GM12878 (cell line): Measurements from ENCODE around the gene LRBA. TPM values are rescaled to one million over a fixed set of nuclear protein-coding genes. Genes with fewer than 3 reads are reported as not detected.

Experiments used
- ATAC-seq: fragments of 200-7000 bp; cut with Tn5 transposase; 3 replicates; pipeline ENCODE4 v1.9.1; 2020; ENCODE audit warnings: mild to moderate bottlenecking, moderate library complexity
- BruUV-seq: library from RNA; stranded (reverse); fragments of 400-500 nt; replicated peaks from 2 replicates; lab custom pipeline; 2021; lab: Mats Ljungman, UMichigan
- CTCF ChIA-PET: fragments of 300-600 bp; sonication (Branson Sonifier 250); formaldehyde crosslinking; extraction: SDS; loops from one replicate; lab custom pipeline; 2021; ENCODE audit warnings: inconsistent platforms; lab: Yijun Ruan, JAX
- POLR2A ChIA-PET: fragments of 350-600 bp; formaldehyde crosslinking; extraction: SDS; loops from one replicate; lab custom pipeline; 2021; ENCODE audit warnings: inconsistent platforms; lab: Charles Lee
- RAD21 ChIA-PET: fragments of 300-600 bp; sonication (Branson Sonifier 250); formaldehyde crosslinking; loops from one replicate; lab custom pipeline; 2023; ENCODE audit warnings: antibody characterized with exemption; ENCODE audit not compliant: unreplicated experiment; lab: Charles Lee
- SMC1A ChIA-PET: fragments of 300-600 bp; sonication (Branson Sonifier 250); formaldehyde crosslinking; loops from one replicate; lab custom pipeline; 2023; ENCODE audit not compliant: unreplicated experiment, uncharacterized antibody; lab: Charles Lee
- DNase-seq: peaks from one replicate; pipeline ENCODE4 v3.0.0-alpha.2; 2011; ENCODE audit warnings: low read depth, low spot score
- FAIRE-seq: peaks from 3 replicates; lab custom pipeline; 2011; peaks lifted over from hg19 to GRCh38; lab: Jason Lieb, UNC
- H2AFZ ChIP-seq: 2 replicates; pipeline ENCODE4 v1.6.0; 2011; ENCODE audit warnings: low read depth, low read length, control low read depth; ENCODE audit not compliant: control insufficient read depth
- H3K27ac ChIP-seq: 2 replicates; pipeline ENCODE4 v1.5.1; 2011; ENCODE audit warnings: control low read depth; ENCODE audit not compliant: control insufficient read depth, insufficient read depth
- H3K27me3 ChIP-seq, 2 experiments: replicated peaks in 1 of 2; 2 replicates each; pipeline versions ENCODE4 v1.6.0 to v1.6.1; 2011; ENCODE audit warnings: low read length in 1 of 2; ENCODE audit not compliant: control insufficient read depth in 2 of 2, insufficient read depth in 2 of 2
- H3K36me3 ChIP-seq, 2 experiments: 2 replicates each; pipeline ENCODE4 v1.5.1; 2011; ENCODE audit warnings: low read length in 1 of 2; ENCODE audit not compliant: control insufficient read depth in 2 of 2, insufficient read depth in 2 of 2
- H3K4me1 ChIP-seq: 2 replicates; pipeline ENCODE4 v1.6.1; 2011; ENCODE audit warnings: mild to moderate bottlenecking, low read length, moderate library complexity, mixed read lengths; ENCODE audit not compliant: control insufficient read depth, insufficient read depth
- H3K4me2 ChIP-seq: 2 replicates; pipeline ENCODE4 v1.6.0; 2011; ENCODE audit warnings: control low read depth; ENCODE audit not compliant: control insufficient read depth, insufficient read depth
- H3K4me3 ChIP-seq: fragments of 200-600 bp; sonication (generic); 2 replicates; pipeline ENCODE4 v1.5.1; 2016
- H3K79me2 ChIP-seq: 2 replicates; pipeline ENCODE4 v1.6.0; 2011; ENCODE audit warnings: low read length; ENCODE audit not compliant: control insufficient read depth, insufficient read depth
- H3K9ac ChIP-seq: 2 replicates; pipeline ENCODE4 v1.8.0; 2011; ENCODE audit warnings: low read length, control low read depth, mixed read lengths; ENCODE audit not compliant: control insufficient read depth, insufficient read depth
- H3K9me3 ChIP-seq: replicated peaks from 3 replicates; pipeline ENCODE4 v1.5.1; 2011; ENCODE audit warnings: mild to moderate bottlenecking, low read length; ENCODE audit not compliant: control insufficient read depth, insufficient read depth
- H4K20me1 ChIP-seq: 2 replicates; pipeline ENCODE4 v1.6.0; 2011; ENCODE audit not compliant: control insufficient read depth, insufficient read depth
- FOXK2 ChIP-seq: fragments of 450-650 bp; IDR thresholded peaks from 2 replicates; pipeline ENCODE4 v1.6.1; 2017; ENCODE audit warnings: mild to moderate bottlenecking, moderate library complexity
- POLR2A ChIP-seq: IDR thresholded peaks from 2 replicates; pipeline ENCODE4 v1.6.1; 2011; ENCODE audit warnings: low read depth, mild to moderate bottlenecking, low read length
- RELB ChIP-seq: fragments of 450-650 bp; IDR thresholded peaks from 2 replicates; pipeline ENCODE4 v1.6.1; 2017; ENCODE audit warnings: low read depth, mild to moderate bottlenecking, moderate library complexity
- SKIL ChIP-seq: fragments of 450-650 bp; IDR thresholded peaks from 2 replicates; pipeline ENCODE4 v1.6.1; 2017; ENCODE audit warnings: mild to moderate bottlenecking, low read depth, inconsistent platforms; ENCODE audit not compliant: poor library complexity, severe bottlenecking
- STAT1 ChIP-seq: fragments of 450-650 bp; conservative IDR thresholded peaks from 2 replicates; pipeline ENCODE4 v1.6.1; 2014; ENCODE audit warnings: antibody characterized with exemption, mild to moderate bottlenecking
- ZZZ3 ChIP-seq: IDR thresholded peaks from 2 replicates; pipeline ENCODE4 v1.6.1; 2011; ENCODE audit warnings: low read depth; ENCODE audit not compliant: control insufficient read depth, insufficient read length
- WGBS: methylation state at CpG from one replicate; pipeline ENCODE4 v1.1.6; 2016; ENCODE audit warnings: low lambda C conversion rate; ENCODE audit not compliant: insufficient replicate concordance, insufficient coverage; ENCODE audit errors: missing lambda C conversion rate; 5-methylcytosine and 5-hydroxymethylcytosine counted together
- in situ Hi-C: fragments of 300-500 bp; cut with MboI; formaldehyde crosslinking; loops from 9 replicates; pipeline ENCODE4 v1.14.3; 2018; ENCODE audit warnings: mixed read lengths
- intact Hi-C: fragments of 100-400 bp; cut with micrococcal nuclease; formaldehyde crosslinking; loops from one replicate; pipeline ENCODE4 v1.14.2; 2022; ENCODE audit not compliant: unreplicated experiment
- polyA plus RNA-seq, 11 experiments: library from polyadenylated mRNA; depleted of rRNA in 4 of 11; unstranded in 6 of 11; stranded (reverse) in 5 of 11; fragments of >200 nt; fragmentation: Nextera tagmentation in 4 of 11; fragmentation: Illumina TruSeq in 1 of 11; extraction: Ambion mirVana in 4 of 11; extraction: Trizol in 1 of 11; gene quantifications; 1 replicate in 1 of 11; 2 replicates in 10 of 11; pipeline versions ENCODE4 v1.2.1 to v1.2.3, GENCODE V29; 2011 to 2016; ENCODE audit warnings: inconsistent platforms in 2 of 11, missing spikeins in 2 of 11, low read depth in 1 of 11
- total RNA-seq, 4 experiments: library from RNA; depleted of rRNA in 3 of 4; stranded (reverse); fragments of >200 nt in 3 of 4; fragmentation: Illumina TruSeq in 1 of 4; extraction: Trizol in 1 of 4; gene quantifications; 2 replicates each; pipeline versions ENCODE4 v1.2.1 to v1.2.3, GENCODE V29; 2013 to 2021

LRBA gene
- total and polyA plus RNA-seq, 10 of the 15 experiments (the other 5 are each of a cell fraction or from before 2014, with no cell fraction given) = 20.3 to 93.4 (median 55.0) TPM

GRCh38 chr4:150262611-150263010 is 752.5 kb downstream of the LRBA start:
- no peaks in the 10 kb centered on the region for H4K20me1 ChIP-seq

More at GRCh38 chr4:150262611-150263010, 752.5 kb downstream of the LRBA start:
- POLR2A ChIA-PET = no interaction called here
- no peak overlapping the region for H2AFZ ChIP-seq
- no TSS peak for BruUV-seq
- no peak overlapping the region for H3K9ac ChIP-seq
- FAIRE-seq (no peak), ATAC-seq (no peak), DNase-seq (no peak)
- H3K27me3 ChIP-seq = no peaks in the 10 kb centered on the region
- H3K27ac ChIP-seq = no peak overlapping the region
- SMC1A ChIA-PET = no interaction called here
- intact Hi-C loops (no loop called here), in situ Hi-C loops (no loop called here)
- no peaks in the 10 kb centered on the region; a peak in 1 of 4 replicates for H3K36me3 ChIP-seq
- RAD21 ChIA-PET = no interaction called here
- TF ChIP-seq STAT1 (no peak), ZZZ3 (no peak), RELB (no peak), POLR2A (peak; percentile 51), FOXK2 (no peak), SKIL (no peak)
- H3K4me3 ChIP-seq = no peak overlapping the region
- H3K9me3 ChIP-seq = no peaks in the 10 kb centered on the region
- H3K4me2 ChIP-seq = no peak overlapping the region
- 98% methylated on average over 6 of the region's 6 CpGs for WGBS
- H3K4me1 ChIP-seq = no peaks in the 10 kb centered on the region
- no peaks in the 10 kb centered on the region for H3K79me2 ChIP-seq
- CTCF ChIA-PET = interaction anchor here (0.8 kb wide), 1 partner anchor 20 kb away, joined by 4 read pairs; no protein-coding TSS in a partner anchor
